GM18907 (cell line): ENCODE data around the gene SHROOM3.

Source experiments
- ATAC-seq: cut with Tn5 transposase; IDR thresholded peaks from one replicate; pipeline ENCODE4 v1.9.1; 2021; ENCODE audit warnings: mild to moderate bottlenecking, moderate library complexity; ENCODE audit not compliant: unreplicated experiment

SHROOM3 gene

GRCh38 chr4:76758996-76759395 is 324.0 kb downstream of the SHROOM3 start:
- ATAC-seq, result no peak

GRCh38 chr4:76760193-76760592 is 325.2 kb downstream of the SHROOM3 start:
- ATAC-seq, result no peak

- ATAC-seq, result no peak
Measured at GRCh38 chr4:76762137-76763130, 327.4 kb downstream of the SHROOM3 start.

GRCh38 chr4:76764251-76764650 is 329.2 kb downstream of the SHROOM3 start:
- no peak for ATAC-seq

- no peak for ATAC-seq
Measured at GRCh38 chr4:76765473-76766183, 330.6 kb downstream of the SHROOM3 start.

- ATAC-seq, result no peak
Measured at GRCh38 chr4:76767983-76768382, 333.0 kb downstream of the SHROOM3 start.

GRCh38 chr4:76772498-76773106 is 337.6 kb downstream of the SHROOM3 start:
- ATAC-seq, result no peak

- ATAC-seq, result no peak
Measured at GRCh38 chr4:76773766-76774165, 338.7 kb downstream of the SHROOM3 start.

GRCh38 chr4:76779740-76780459 is 344.9 kb downstream of the SHROOM3 start:
- ATAC-seq, result no peak

- ATAC-seq, result no peak
Measured at GRCh38 chr4:76780781-76781697, 346.0 kb downstream of the SHROOM3 start.

- ATAC-seq, result peak; percentile 51
Measured at GRCh38 chr4:76781698-76782595, 346.9 kb downstream of the SHROOM3 start.

- ATAC-seq, result no peak
Measured at GRCh38 chr4:76782837-76783236, 347.8 kb downstream of the SHROOM3 start.

- no peak for ATAC-seq
Measured at GRCh38 chr4:76783836-76784235, 348.8 kb downstream of the SHROOM3 start.

GRCh38 chr4:76784237-76784636 is 349.2 kb downstream of the SHROOM3 start:
- ATAC-seq, result no peak

GRCh38 chr4:76787898-76788297 is 352.9 kb downstream of the SHROOM3 start:
- ATAC-seq, result no peak

- no peak for ATAC-seq
Measured at GRCh38 chr4:76790377-76790776, 355.3 kb downstream of the SHROOM3 start.

- no peak for ATAC-seq
Measured at GRCh38 chr4:76791479-76791878, 356.4 kb downstream of the SHROOM3 start.

GRCh38 chr4:76792418-76792817 is 357.4 kb downstream of the SHROOM3 start:
- ATAC-seq, result no peak

- no peak for ATAC-seq
Measured at GRCh38 chr4:76795243-76795642, 360.2 kb downstream of the SHROOM3 start.
